ENCODE results near the gene SPINT2. TPM values are rescaled to one million over a fixed set of nuclear protein-coding genes. Genes with fewer than 3 reads are reported as not detected.

Gene SPINT2
- total and polyA plus RNA-seq, 5 donors: 5.7 to 16.6 (median 10.5) TPM

DNA sequence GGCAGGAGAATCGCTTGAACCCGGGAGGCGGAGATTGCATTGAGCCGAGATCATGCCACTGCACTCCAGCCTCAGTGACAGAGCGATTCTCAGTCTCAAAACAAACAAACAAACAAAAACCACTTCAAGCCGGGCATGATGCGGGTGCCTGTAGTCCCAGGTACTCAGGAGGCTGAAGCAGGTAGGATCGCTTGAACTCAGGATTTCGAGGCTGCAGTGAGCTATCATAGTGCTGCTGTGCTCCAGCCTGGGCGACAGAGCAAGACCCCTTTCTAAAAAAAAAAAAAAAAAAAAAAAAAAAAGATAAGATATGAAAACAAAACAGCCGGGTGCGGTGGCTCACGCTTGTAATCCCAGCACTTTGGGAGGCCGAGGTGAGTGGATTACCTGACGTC lies 21.1 kb upstream of the SPINT2 start:
- H3K27ac ChIP-seq (ENCODE audit: low read length): no peak overlapping the region
- intact Hi-C loops (cut with DNase I): loop anchor here in 3 of 4 donors (2.0 to 5.0 kb wide), 2 partner anchors 89 to 92 kb away; partner anchors contain the start of gene CATSPERG (in 2 of the 3)
- no peaks in the 10 kb centered on the region for H3K4me1 ChIP-seq (ENCODE audit: control insufficient read depth, insufficient read depth, low read length)
- no peaks in the 10 kb centered on the region for H3K9me3 ChIP-seq (ENCODE audit: control insufficient read depth, low read length)
- H3K4me3 ChIP-seq (ENCODE audit: low read length): no peak overlapping the region
- ATAC-seq (no peak), DNase-seq (no peak)
- H3K27me3 ChIP-seq (ENCODE audit: control insufficient read depth, insufficient read depth): no peaks in the 10 kb centered on the region
- WGBS: 62% methylated on average over 15 of the region's 15 CpGs

DNA sequence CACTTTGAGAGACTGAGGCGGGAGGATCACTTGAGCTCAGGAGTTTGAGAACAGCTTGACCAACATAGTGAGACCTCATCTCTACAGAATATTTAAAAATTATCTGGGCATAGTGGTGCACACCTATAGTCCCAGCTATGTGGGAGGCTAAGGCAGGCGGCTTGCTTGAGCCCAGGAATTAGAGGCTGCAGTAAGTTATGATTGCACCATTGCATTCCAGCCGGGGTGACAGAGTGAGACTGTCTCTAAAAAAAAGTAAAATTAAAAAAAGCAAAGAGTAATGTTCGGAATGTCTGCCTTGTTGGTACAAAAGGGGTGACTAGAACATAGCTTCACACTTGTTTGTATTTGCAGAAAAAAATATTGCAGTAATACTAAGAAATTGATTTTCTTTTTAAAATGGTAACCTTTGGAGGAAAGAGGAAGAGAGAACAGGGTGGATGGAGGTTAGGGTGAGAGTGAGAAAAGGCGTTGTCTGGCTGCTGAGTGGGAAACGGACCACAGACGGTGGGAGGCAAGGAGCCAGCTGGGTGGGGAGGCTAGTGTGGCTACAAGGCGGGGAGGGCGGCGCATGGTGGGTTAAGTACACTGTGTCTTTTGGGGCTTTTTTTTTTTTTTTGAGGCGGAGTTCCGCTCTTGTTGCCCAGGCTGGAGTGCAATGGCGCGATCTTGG lies 18.4 kb upstream of the SPINT2 start:
- H3K4me1 ChIP-seq (ENCODE audit: control insufficient read depth, insufficient read depth, low read length): no peaks in the 10 kb centered on the region
- DNase-seq: peak in 2 of 3 donors; percentile 68 to 87
- no peaks in the 10 kb centered on the region for H3K9me3 ChIP-seq (ENCODE audit: control insufficient read depth, low read length)
- H3K27ac ChIP-seq (ENCODE audit: low read length): no peak overlapping the region
- H3K4me3 ChIP-seq (ENCODE audit: low read length): no peak overlapping the region
- H3K27me3 ChIP-seq (ENCODE audit: control insufficient read depth, insufficient read depth): no peaks in the 10 kb centered on the region
- intact Hi-C loops (cut with DNase I): loop anchor here in 2 of 4 donors (2.0 to 5.0 kb wide), 2 partner anchors 76 to 89 kb away; partner anchors contain the start of gene CATSPERG (in 1 of the 2)
- WGBS: 56% methylated on average over 14 of the region's 14 CpGs
- ATAC-seq: peak; percentile 5 to 10

DNA sequence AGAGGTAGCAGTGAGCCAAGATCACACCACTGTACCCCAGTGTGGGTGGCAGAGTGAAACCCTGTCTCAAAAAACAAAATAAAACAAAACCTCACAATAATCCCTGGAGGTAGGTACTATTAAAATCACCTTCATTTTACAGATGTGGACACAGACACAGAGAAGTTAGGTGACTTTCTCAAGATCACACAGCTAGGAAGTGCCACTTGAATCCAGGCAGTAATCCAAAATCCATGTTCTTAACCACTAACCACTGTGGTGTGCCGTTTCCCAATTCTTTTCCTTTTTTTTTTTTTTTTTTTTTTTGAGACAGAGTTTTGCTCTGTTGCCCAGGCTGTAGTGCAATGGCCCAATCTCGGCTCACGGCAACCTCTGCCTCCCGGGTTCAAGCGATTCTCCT lies 17.2 kb upstream of the SPINT2 start:
- WGBS: 75% methylated on average over 5 of the region's 5 CpGs
- intact Hi-C loops (cut with DNase I): loop anchor here in 1 of 4 donors (5.0 kb wide), 1 partner anchor 75 kb away; no protein-coding TSS in a partner anchor
- no peak for ATAC-seq

GRCh38 chr19:38247734-38248268 lies 16.6 kb upstream of the SPINT2 start:
- intact Hi-C loops (cut with DNase I): loop anchor here in 1 of 4 donors (5.0 kb wide), 1 partner anchor 74 kb away; no protein-coding TSS in a partner anchor
- H3K4me3 ChIP-seq (ENCODE audit: low read length): no peak overlapping the region
- no peaks in the 10 kb centered on the region for H3K9me3 ChIP-seq (ENCODE audit: control insufficient read depth, low read length)
- 70% methylated on average over 9 of the region's 9 CpGs for WGBS
- no peak overlapping the region for H3K27ac ChIP-seq (ENCODE audit: low read length)
- H3K4me1 ChIP-seq (ENCODE audit: control insufficient read depth, insufficient read depth, low read length): no peaks in the 10 kb centered on the region
- ATAC-seq: peak in 1 of 2 donors; percentile 14
- DNase-seq: no peak
- H3K27me3 ChIP-seq (ENCODE audit: control insufficient read depth, insufficient read depth): no peaks in the 10 kb centered on the region

More for the DNA sequence above, 17.2 kb upstream of the SPINT2 start:
- no peaks in the 10 kb centered on the region for H3K27me3 ChIP-seq (ENCODE audit: control insufficient read depth, insufficient read depth)
- H3K9me3 ChIP-seq (ENCODE audit: control insufficient read depth, low read length): no peaks in the 10 kb centered on the region
- H3K4me1 ChIP-seq (ENCODE audit: control insufficient read depth, insufficient read depth, low read length): no peaks in the 10 kb centered on the region
- no peak overlapping the region for H3K27ac ChIP-seq (ENCODE audit: low read length)
- no peak overlapping the region for H3K4me3 ChIP-seq (ENCODE audit: low read length)
- no peak for DNase-seq

GRCh38 chr19:38248421-38248820 lies 16.0 kb upstream of the SPINT2 start:
- no peaks in the 10 kb centered on the region for H3K9me3 ChIP-seq (ENCODE audit: control insufficient read depth, low read length)
- no peaks in the 10 kb centered on the region for H3K4me1 ChIP-seq (ENCODE audit: control insufficient read depth, insufficient read depth, low read length)
- no peaks in the 10 kb centered on the region for H3K27me3 ChIP-seq (ENCODE audit: control insufficient read depth, insufficient read depth)
- no peak for DNase-seq
- 90% methylated on average over 7 of the region's 7 CpGs for WGBS
- no peak overlapping the region for H3K27ac ChIP-seq (ENCODE audit: low read length)
- intact Hi-C loops (cut with DNase I): loop anchor here in 1 of 4 donors (5.0 kb wide), 1 partner anchor 74 kb away; no protein-coding TSS in a partner anchor
- no peak overlapping the region for H3K4me3 ChIP-seq (ENCODE audit: low read length)
- no peak for ATAC-seq

DNA sequence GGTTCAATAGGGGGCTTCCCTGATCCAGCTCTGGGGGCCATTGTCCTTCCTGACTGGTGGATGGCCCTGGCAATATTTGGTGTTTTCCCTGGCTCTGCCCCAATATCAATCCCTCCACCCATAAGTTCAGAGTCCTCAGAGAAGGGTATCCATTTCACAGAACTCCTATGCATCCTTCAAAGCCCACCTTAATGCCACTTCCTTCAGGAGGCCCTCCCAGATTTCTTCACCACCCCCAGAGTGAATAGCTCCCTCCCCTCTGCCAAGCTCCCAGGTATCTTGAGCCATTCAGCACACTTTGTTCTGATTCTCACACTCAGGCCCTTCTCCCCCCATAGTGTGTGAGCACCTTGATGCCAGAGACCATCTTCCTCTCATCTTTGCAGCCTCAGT lies 13.9 kb upstream of the SPINT2 start:
- H3K27ac ChIP-seq (ENCODE audit: low read length): peak overlapping the region; percentile 96
- H3K4me1 ChIP-seq (ENCODE audit: control insufficient read depth, insufficient read depth, low read length): peaks cover 4% of the 10 kb centered on the region
- H3K4me3 ChIP-seq (ENCODE audit: low read length): no peak overlapping the region
- no peaks in the 10 kb centered on the region for H3K27me3 ChIP-seq (ENCODE audit: control insufficient read depth, insufficient read depth)
- DNase-seq (no peak), ATAC-seq (no peak)
- H3K9me3 ChIP-seq (ENCODE audit: control insufficient read depth, low read length): no peaks in the 10 kb centered on the region
- intact Hi-C loops (cut with DNase I): loop anchor here in 2 of 4 donors (5.0 to 10.0 kb wide), 2 partner anchors 72 to 346 kb away; partner anchors contain the start of genes SIPA1L3 (in 1 of the 2) and WDR87 (in 1 of the 2)

- Histone ChIP-seq H3K4me3 (ENCODE audit: low read length) (peak overlapping the region; percentile 20), H3K27me3 (ENCODE audit: control insufficient read depth, insufficient read depth) (no peaks in the 10 kb centered on the region), H3K9me3 (ENCODE audit: control insufficient read depth, low read length) (no peaks in the 10 kb centered on the region), H3K27ac (ENCODE audit: low read length) (peak overlapping the region; percentile 96), H3K4me1 (ENCODE audit: control insufficient read depth, insufficient read depth, low read length) (peaks cover 4% of the 10 kb centered on the region)
- intact Hi-C loops (cut with DNase I): loop anchor here in 2 of 4 donors (5.0 to 10.0 kb wide), 2 partner anchors 71 to 346 kb away; partner anchors contain the start of genes SIPA1L3 (in 1 of the 2) and WDR87 (in 1 of the 2)
- DNase-seq (peak; percentile 88 to 94 (median 94)), ATAC-seq (peak; percentile 71 to 75)
- WGBS: 30% methylated on average over 18 of the region's 18 CpGs
Observed at GRCh38 chr19:38250821-38251563, 13.4 kb upstream of the SPINT2 start.

- DNase-seq (peak; percentile 74 to 85 (median 85)), ATAC-seq (peak; percentile 68 to 75)
- intact Hi-C loops (cut with DNase I): loop anchor here in 2 of 4 donors (5.0 to 10.0 kb wide), 2 partner anchors 71 to 347 kb away; partner anchors contain the start of genes SIPA1L3 (in 1 of the 2) and WDR87 (in 1 of the 2)
- Histone ChIP-seq H3K27me3 (ENCODE audit: control insufficient read depth, insufficient read depth) (no peaks in the 10 kb centered on the region), H3K27ac (ENCODE audit: low read length) (peak overlapping the region; percentile 96), H3K4me1 (ENCODE audit: control insufficient read depth, insufficient read depth, low read length) (peaks cover 4% of the 10 kb centered on the region), H3K4me3 (ENCODE audit: low read length) (peak overlapping the region; percentile 20), H3K9me3 (ENCODE audit: control insufficient read depth, low read length) (no peaks in the 10 kb centered on the region)
- 25% methylated on average over 10 of the region's 10 CpGs for WGBS
Observed at GRCh38 chr19:38251564-38252051, 12.8 kb upstream of the SPINT2 start.

- no peaks in the 10 kb centered on the region for H3K27me3 ChIP-seq (ENCODE audit: control insufficient read depth, insufficient read depth)
- ATAC-seq (no peak), DNase-seq (no peak)
- peak overlapping the region; percentile 20 for H3K4me3 ChIP-seq (ENCODE audit: low read length)
- H3K4me1 ChIP-seq (ENCODE audit: control insufficient read depth, insufficient read depth, low read length): peaks cover 4% of the 10 kb centered on the region
- intact Hi-C loops (cut with DNase I): loop anchor here in 2 of 4 donors (5.0 to 10.0 kb wide), 2 partner anchors 70 to 348 kb away; partner anchors contain the start of genes SIPA1L3 (in 1 of the 2) and WDR87 (in 1 of the 2)
- peak overlapping the region; percentile 96 for H3K27ac ChIP-seq (ENCODE audit: low read length)
- WGBS: 85% methylated on average over 5 of the region's 5 CpGs
- no peaks in the 10 kb centered on the region for H3K9me3 ChIP-seq (ENCODE audit: control insufficient read depth, low read length)
Observed at GRCh38 chr19:38252385-38252784, 12.0 kb upstream of the SPINT2 start.

DNA sequence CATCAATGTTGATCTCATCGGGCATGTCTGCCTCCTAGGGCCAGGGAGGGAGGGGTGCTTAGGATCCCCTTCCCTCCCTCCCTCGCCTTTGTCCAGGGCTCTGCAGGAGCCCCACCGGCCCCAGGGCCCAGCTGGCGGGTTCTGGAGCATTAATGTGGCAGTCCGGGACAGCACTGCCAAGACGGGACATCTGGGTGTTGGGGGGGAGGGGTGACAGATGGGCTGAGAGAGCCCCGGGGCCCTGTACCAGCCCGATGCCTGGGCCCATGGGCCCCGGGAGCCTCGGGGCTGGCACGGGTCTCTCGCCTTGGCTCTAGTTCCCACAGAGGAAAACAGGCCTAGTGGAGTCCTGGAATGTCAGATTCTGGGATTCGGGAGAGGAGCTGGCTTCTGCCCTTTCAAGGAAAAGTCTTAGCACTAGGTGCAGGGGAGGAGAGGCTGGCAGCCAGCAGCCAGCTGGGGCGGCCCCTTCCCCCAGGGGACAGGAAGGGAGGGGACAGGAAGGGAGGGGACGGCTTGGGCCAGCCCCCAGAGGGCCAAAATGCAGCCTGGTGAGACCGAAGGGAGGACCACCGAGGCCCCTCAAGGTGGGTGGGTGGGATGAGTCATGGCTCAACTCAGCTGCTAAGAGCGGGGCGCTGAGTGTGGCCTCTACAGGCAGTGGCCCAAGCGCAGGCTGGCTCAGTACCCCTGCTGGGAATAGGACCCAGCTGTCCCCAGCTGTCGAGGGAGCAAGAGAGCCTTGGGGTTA lies 11.3 kb upstream of the SPINT2 start:
- intact Hi-C loops (cut with DNase I): loop anchor here in 2 of 4 donors (5.0 to 10.0 kb wide), 2 partner anchors 69 to 348 kb away; partner anchors contain the start of genes SIPA1L3 (in 1 of the 2) and WDR87 (in 1 of the 2)
- H3K4me1 ChIP-seq (ENCODE audit: control insufficient read depth, insufficient read depth, low read length): peaks cover 4% of the 10 kb centered on the region
- ATAC-seq (peak; percentile 32 to 66), DNase-seq (peak; percentile 74 to 86 (median 75))
- no peaks in the 10 kb centered on the region for H3K27me3 ChIP-seq (ENCODE audit: control insufficient read depth, insufficient read depth)
- H3K27ac ChIP-seq (ENCODE audit: low read length): peak overlapping the region; percentile 96
- WGBS: 32% methylated on average over 21 of the region's 21 CpGs
- peak overlapping the region; percentile 20 for H3K4me3 ChIP-seq (ENCODE audit: low read length)
- no peaks in the 10 kb centered on the region for H3K9me3 ChIP-seq (ENCODE audit: control insufficient read depth, low read length)

Data from right cardiac atrium (tissue), 5 donors.